H9 (cell line): ENCODE data around the gene CSRNP3. TPM values are rescaled to one million over a fixed set of nuclear protein-coding genes. Genes with fewer than 3 reads are reported as not detected.

Source experiments
- DNase-seq: peaks from one replicate; pipeline ENCODE4 v3.0.0-alpha.2; 2017
- H2AFZ ChIP-seq: one replicate; pipeline ENCODE4 v1.6.1; 2013; ENCODE audit warnings: mild to moderate bottlenecking, low read length, control low read depth, moderate library complexity
- H2AK5ac ChIP-seq: 2 replicates; pipeline ENCODE4 v1.6.1; 2013; ENCODE audit warnings: low read length, control low read depth, mixed read lengths; ENCODE audit not compliant: insufficient read length
- H2BK120ac ChIP-seq: one replicate; pipeline ENCODE4 v1.6.1; 2013; ENCODE audit warnings: low read depth, mild to moderate bottlenecking, low read length, control low read depth, inconsistent platforms; ENCODE audit not compliant: poor library complexity, severe bottlenecking
- H2BK12ac ChIP-seq: 2 replicates; pipeline ENCODE4 v1.6.1; 2013; ENCODE audit warnings: low read length, control low read depth, mixed read lengths, low read depth; ENCODE audit not compliant: insufficient read length
- H2BK15ac ChIP-seq: 2 replicates; pipeline ENCODE4 v1.6.1; 2013; ENCODE audit warnings: low read depth, low read length, control low read depth
- H2BK20ac ChIP-seq: one replicate; pipeline ENCODE4 v1.6.1; 2013; ENCODE audit warnings: low read depth, mild to moderate bottlenecking, low read length, control low read depth, inconsistent platforms; ENCODE audit not compliant: poor library complexity, severe bottlenecking
- H2BK5ac ChIP-seq: 2 replicates; pipeline ENCODE4 v1.6.1; 2013; ENCODE audit warnings: low read length, control low read depth, mixed read lengths; ENCODE audit not compliant: insufficient read length
- H3K14ac ChIP-seq: 2 replicates; pipeline ENCODE4 v1.6.1; 2013; ENCODE audit warnings: low read length, control low read depth; ENCODE audit not compliant: insufficient read depth
- H3K18ac ChIP-seq: 2 replicates; pipeline ENCODE4 v1.6.1; 2013; ENCODE audit warnings: low read depth, mild to moderate bottlenecking, mixed read lengths, low read length, control low read depth; ENCODE audit not compliant: insufficient read length
- H3K23ac ChIP-seq: 2 replicates; pipeline ENCODE4 v1.6.1; 2013; ENCODE audit warnings: low read length, control low read depth, mixed read lengths, low read depth; ENCODE audit not compliant: insufficient read length
- H3K23me2 ChIP-seq: 2 replicates; pipeline ENCODE4 v1.6.1; 2013; ENCODE audit warnings: low read depth, mild to moderate bottlenecking, mixed read lengths, low read length, control low read depth; ENCODE audit not compliant: insufficient read length, poor library complexity, severe bottlenecking
- H3K27ac ChIP-seq: 2 replicates; pipeline ENCODE4 v1.5.1; 2013; ENCODE audit warnings: low read length, control low read depth, mixed read lengths, low read depth; ENCODE audit not compliant: insufficient read length
- H3K27me3 ChIP-seq: 2 replicates; pipeline ENCODE4 v1.6.1; 2013; ENCODE audit warnings: low read length, control low read depth, inconsistent platforms; ENCODE audit not compliant: insufficient read depth
- H3K4ac ChIP-seq: 2 replicates; pipeline ENCODE4 v1.6.1; 2013; ENCODE audit warnings: low read depth, mild to moderate bottlenecking, control low read depth, inconsistent platforms, low read length, moderate library complexity
- H3K4me1 ChIP-seq: 2 replicates; pipeline ENCODE4 v1.6.1; 2013; ENCODE audit warnings: low read length, control low read depth, inconsistent platforms; ENCODE audit not compliant: insufficient read depth
- H3K4me2 ChIP-seq: 2 replicates; pipeline ENCODE4 v1.6.1; 2013; ENCODE audit warnings: low read length, control low read depth, mixed read lengths; ENCODE audit not compliant: insufficient read length, insufficient read depth
- H3K56ac ChIP-seq: 2 replicates; pipeline ENCODE4 v1.6.1; 2013; ENCODE audit warnings: low read depth, mild to moderate bottlenecking, mixed read lengths, low read length, control low read depth; ENCODE audit not compliant: insufficient read length
- H3K79me1 ChIP-seq: 2 replicates; pipeline ENCODE4 v1.6.1; 2013; ENCODE audit warnings: low read depth, mild to moderate bottlenecking, moderate library complexity, low read length, control low read depth, inconsistent platforms; ENCODE audit not compliant: insufficient read depth, poor library complexity, severe bottlenecking
- H3K79me2 ChIP-seq: 2 replicates; pipeline ENCODE4 v1.6.1; 2013; ENCODE audit warnings: low read length, control low read depth, inconsistent platforms; ENCODE audit not compliant: insufficient read depth
- H3K9ac ChIP-seq: 2 replicates; pipeline ENCODE4 v1.6.1; 2013; ENCODE audit warnings: low read length, control low read depth, mixed read lengths; ENCODE audit not compliant: insufficient read length; ENCODE audit errors: extremely low read depth
- H3K9me3 ChIP-seq: one replicate; pipeline ENCODE4 v1.6.1; 2013; ENCODE audit warnings: low read depth, low read length, inconsistent platforms; ENCODE audit not compliant: control insufficient read depth
- H3T11ph ChIP-seq: one replicate; pipeline ENCODE4 v1.6.1; 2013; ENCODE audit warnings: mild to moderate bottlenecking, low read length, control low read depth, inconsistent platforms
- H4K20me1 ChIP-seq: one replicate; pipeline ENCODE4 v1.6.1; 2013; ENCODE audit not compliant: control insufficient read depth, insufficient read length, insufficient read depth
- H4K5ac ChIP-seq: 2 replicates; pipeline ENCODE4 v1.6.1; 2013; ENCODE audit warnings: low read depth, mild to moderate bottlenecking, mixed read lengths, low read length, control low read depth; ENCODE audit not compliant: insufficient read length
- H4K8ac ChIP-seq: replicated peaks from 2 replicates; pipeline ENCODE4 v1.6.1; 2013; ENCODE audit warnings: low read length, control low read depth, mixed read lengths, low read depth; ENCODE audit not compliant: insufficient read length
- H4K91ac ChIP-seq: 2 replicates; pipeline ENCODE4 v1.6.1; 2013; ENCODE audit warnings: low read depth, mild to moderate bottlenecking, moderate library complexity, mixed read lengths, low read length, control low read depth; ENCODE audit not compliant: insufficient read length
- H3K27ac Mint-ChIP-seq, 3 experiments: 2 replicates in 2 of 3; 3 replicates in 1 of 3; pipeline ENCODE4 v1.8.0; 2020 to 2021; ENCODE audit warnings: mixed read lengths in 3 of 3, mild to moderate bottlenecking in 1 of 3, moderate library complexity in 1 of 3
- H3K27me3 Mint-ChIP-seq: 2 replicates; pipeline ENCODE4 v1.8.0; 2021; ENCODE audit warnings: low read depth, mild to moderate bottlenecking, moderate library complexity, mixed read lengths
- H3K36me3 Mint-ChIP-seq, 3 experiments: 2 replicates in 2 of 3; 3 replicates in 1 of 3; pipeline ENCODE4 v1.8.0; 2020 to 2021; ENCODE audit warnings: low read depth in 3 of 3, mixed read lengths in 3 of 3; ENCODE audit not compliant: insufficient read depth in 1 of 3
- H3K4me1 Mint-ChIP-seq, 2 experiments: 2 replicates each; pipeline ENCODE4 v1.8.0; 2020; ENCODE audit warnings: mixed read lengths in 2 of 2
- H3K4me3 Mint-ChIP-seq, 2 experiments: 2 replicates in 1 of 2; 3 replicates in 1 of 2; pipeline ENCODE4 v1.8.0; 2020 to 2021; ENCODE audit warnings: mild to moderate bottlenecking in 2 of 2, mixed read lengths in 2 of 2, moderate library complexity in 1 of 2
- H3K9me3 Mint-ChIP-seq, 2 experiments: 2 replicates in 1 of 2; 3 replicates in 1 of 2; pipeline ENCODE4 v1.8.0; 2020; ENCODE audit warnings: mild to moderate bottlenecking in 2 of 2, mixed read lengths in 2 of 2, moderate library complexity in 1 of 2
- CTCF ChIP-seq: fragments of 200-600 bp; sonication (generic); conservative IDR thresholded peaks from 3 replicates; pipeline ENCODE4 v1.8.0; 2021; ENCODE audit warnings: antibody characterized with exemption, mild to moderate bottlenecking
- WGBS: extraction: QIAGEN DNeasy Blood & Tissue Kit; methylation state at CpG from one replicate; pipeline ENCODE4 v1.1.7; 2013; ENCODE audit warnings: missing lambda C conversion rate, low lambda C conversion rate, mixed read lengths; ENCODE audit not compliant: insufficient read length; ENCODE audit errors: extremely low coverage; 5-methylcytosine and 5-hydroxymethylcytosine counted together
- total RNA-seq: library from RNA; stranded (reverse); gene quantifications from 2 replicates; pipeline ENCODE4 v1.2.1, GENCODE V29; 2021

CSRNP3 gene
- total RNA-seq, 1 experiment from 2014 or later, result 3.6 TPM

- Mint-ChIP-seq H3K36me3 (peaks cover 17 to 26% (median 22%) of the 10 kb centered on the region in 3 experiments; a peak in 6 of 7 replicates), H3K4me3 (no peak overlapping the region), H3K4me1 (peaks cover 22 to 25% of the 10 kb centered on the region in 2 experiments), H3K27ac (no peak overlapping the region), H3K9me3 (no peaks in the 10 kb centered on the region), H3K27me3 (no peaks in the 10 kb centered on the region)
- H3K56ac ChIP-seq, result no peak overlapping the region
- no peaks in the 10 kb centered on the region for H3K9me3 ChIP-seq
- no peak overlapping the region for H3K9ac ChIP-seq
- no peak overlapping the region for H2AK5ac ChIP-seq
- DNase-seq, result no peak
- TF ChIP-seq CTCF, result no peak
- H4K91ac ChIP-seq, result no peak overlapping the region
- peaks cover 3% of the 10 kb centered on the region; the same call in 1 of the 2 replicates for H3K4me1 ChIP-seq
- no peaks in the 10 kb centered on the region for H4K20me1 ChIP-seq
- no peak overlapping the region for H3K14ac ChIP-seq
- H3K27me3 ChIP-seq, result no peaks in the 10 kb centered on the region
- no peak overlapping the region for H3T11ph ChIP-seq
- no peak overlapping the region for H3K18ac ChIP-seq
- WGBS, result no CpG with 5 or more reads among the region's 2 CpGs
- H3K27ac ChIP-seq, result no peak overlapping the region
- no peak overlapping the region for H2BK20ac ChIP-seq
- no peaks in the 10 kb centered on the region for H3K79me1 ChIP-seq
- no peak overlapping the region for H4K5ac ChIP-seq
- H2BK120ac ChIP-seq, result no peak overlapping the region
- H2BK12ac ChIP-seq, result no peak overlapping the region
- no peak overlapping the region for H2BK15ac ChIP-seq
- H2AFZ ChIP-seq, result no peak overlapping the region
- no peak overlapping the region for H3K4me2 ChIP-seq
- H3K4ac ChIP-seq, result no peak overlapping the region
- H3K79me2 ChIP-seq, result no peaks in the 10 kb centered on the region
- no peak overlapping the region for H2BK5ac ChIP-seq
- no peak overlapping the region for H4K8ac ChIP-seq
- no peak overlapping the region for H3K23ac ChIP-seq
- no peaks in the 10 kb centered on the region for H3K23me2 ChIP-seq
Observed at GRCh38 chr2:165679621-165680020, 210.1 kb downstream of the CSRNP3 start.
